CD14-positive monocyte (primary cell): ENCODE measurements around the gene RNF225. TPM values are rescaled to one million over a fixed set of nuclear protein-coding genes. Genes with fewer than 3 reads are reported as not detected.
"Not testable (repeated sequence)": the region's sequence is repeated elsewhere in the genome, so short reads cannot be mapped to it uniquely, and the experiment has no call there.

ENCODE experiments used
- DNase-seq, 3 donors: peaks; one replicate each; pipeline ENCODE4 v3.0.0-alpha.2; 2011 to 2022
- H2AFZ ChIP-seq: 2 replicates; pipeline ENCODE4 v1.6.0; 2012; ENCODE audit warnings: mild to moderate bottlenecking, low read depth, low read length, inconsistent platforms; ENCODE audit not compliant: insufficient read depth, poor library complexity, severe bottlenecking
- H3K27ac ChIP-seq, 2 donors: 1 replicate in 1 of 2; 2 replicates in 1 of 2; pipeline ENCODE4 v1.5.1; 2012 to 2013; ENCODE audit warnings: low read length in 2 of 2, control low read depth in 1 of 2, inconsistent platforms in 1 of 2, low read depth in 1 of 2, mild to moderate bottlenecking in 1 of 2
- H3K27me3 ChIP-seq, 2 donors: one replicate each; pipeline versions ENCODE4 v1.6.0 to v1.6.1; 2011 to 2013; ENCODE audit warnings: low read length in 2 of 2; ENCODE audit not compliant: control insufficient read depth in 2 of 2, insufficient read depth in 2 of 2
- H3K36me3 ChIP-seq, 2 donors: replicated peaks in 1 of 2; 1 replicate in 1 of 2; 2 replicates in 1 of 2; pipeline versions ENCODE4 v1.5.1 to v1.6.1; 2012 to 2013; ENCODE audit warnings: low read length in 2 of 2, control low read depth in 1 of 2, inconsistent platforms in 1 of 2, mild to moderate bottlenecking in 1 of 2; ENCODE audit not compliant: insufficient read depth in 2 of 2, control insufficient read depth in 1 of 2
- H3K4me1 ChIP-seq, 2 donors: 1 replicate in 1 of 2; 2 replicates in 1 of 2; pipeline versions ENCODE4 v1.5.1 to v1.6.1; 2012 to 2013; ENCODE audit warnings: low read length in 2 of 2, control low read depth in 1 of 2, inconsistent platforms in 1 of 2, mild to moderate bottlenecking in 1 of 2, moderate library complexity in 1 of 2; ENCODE audit not compliant: insufficient read depth in 2 of 2, control insufficient read depth in 1 of 2
- H3K4me2 ChIP-seq: replicated peaks from 2 replicates; pipeline ENCODE3; 2012; ENCODE audit warnings: low read length, moderate library complexity, mild to moderate bottlenecking; ENCODE audit not compliant: poor library complexity, severe bottlenecking; ENCODE audit errors: extremely low read depth
- H3K4me3 ChIP-seq, 3 experiments: fragments of 200-600 bp in 1 of 3; sonication (generic) in 1 of 3; replicated peaks in 1 of 3; 1 replicate in 2 of 3; 2 replicates in 1 of 3; pipeline ENCODE4 v1.5.1; 2011 to 2013; ENCODE audit warnings: low read length in 3 of 3, mild to moderate bottlenecking in 3 of 3, control low read depth in 2 of 3, low read depth in 2 of 3, inconsistent platforms in 1 of 3, moderate library complexity in 1 of 3
- H3K79me2 ChIP-seq: 2 replicates; pipeline ENCODE4 v1.6.0; 2012; ENCODE audit warnings: mild to moderate bottlenecking, control low read depth, inconsistent platforms, low read length, moderate library complexity; ENCODE audit not compliant: insufficient read depth
- H3K9ac ChIP-seq: 2 replicates; pipeline ENCODE4 v1.6.0; 2017; ENCODE audit warnings: low read length, mild to moderate bottlenecking; ENCODE audit not compliant: insufficient read depth, poor library complexity, severe bottlenecking
- H3K9me3 ChIP-seq, 2 donors: replicated peaks in 1 of 2; 1 replicate in 1 of 2; 2 replicates in 1 of 2; pipeline versions ENCODE4 v1.5.1 to v1.6.1; 2012 to 2013; ENCODE audit warnings: low read length in 2 of 2, control low read depth in 1 of 2; ENCODE audit not compliant: control insufficient read depth in 1 of 2, insufficient read depth in 1 of 2
- H4K20me1 ChIP-seq: 2 replicates; pipeline ENCODE4 v1.6.0; 2012; ENCODE audit warnings: mild to moderate bottlenecking, low read length, control low read depth, moderate library complexity; ENCODE audit not compliant: insufficient read depth
- H3K27ac Mint-ChIP-seq, 7 donors: one replicate each; pipeline ENCODE4 v1.8.0; 2020; ENCODE audit warnings: mild to moderate bottlenecking in 7 of 7, mixed read lengths in 7 of 7, moderate library complexity in 6 of 7, inconsistent platforms in 2 of 7
- H3K27me3 Mint-ChIP-seq, 3 donors: one replicate each; pipeline ENCODE4 v1.8.0; 2021 to 2022; ENCODE audit warnings: low read depth in 3 of 3, mild to moderate bottlenecking in 3 of 3, mixed read lengths in 3 of 3, moderate library complexity in 3 of 3, inconsistent platforms in 1 of 3
- H3K36me3 Mint-ChIP-seq, 2 donors: one replicate each; pipeline ENCODE4 v1.8.0; 2020; ENCODE audit warnings: mixed read lengths in 2 of 2, inconsistent platforms in 1 of 2, mild to moderate bottlenecking in 1 of 2
- H3K4me1 Mint-ChIP-seq: one replicate; pipeline ENCODE4 v1.8.0; 2020; ENCODE audit warnings: mild to moderate bottlenecking, mixed read lengths
- H3K4me3 Mint-ChIP-seq, 2 donors: one replicate each; pipeline ENCODE4 v1.8.0; 2020; ENCODE audit warnings: mild to moderate bottlenecking in 2 of 2, mixed read lengths in 2 of 2, moderate library complexity in 1 of 2
- H3K9me3 Mint-ChIP-seq, 7 donors: one replicate each; pipeline ENCODE4 v1.8.0; 2020 to 2022; ENCODE audit warnings: mixed read lengths in 7 of 7, mild to moderate bottlenecking in 6 of 7, moderate library complexity in 6 of 7, inconsistent platforms in 2 of 7
- CTCF ChIP-seq: fragments of 200-600 bp; IDR thresholded peaks from one replicate; pipeline ENCODE4 v1.8.0; 2022; ENCODE audit warnings: antibody characterized with exemption, mild to moderate bottlenecking
- WGBS: methylation state at CpG from one replicate; pipeline ENCODE4 v1.1.5; 2013; ENCODE audit warnings: missing lambda C conversion rate; ENCODE audit not compliant: insufficient coverage; 5-methylcytosine and 5-hydroxymethylcytosine counted together
- intact Hi-C, 2 donors: fragments of 100-400 bp; cut with micrococcal nuclease; formaldehyde crosslinking; loops; one replicate each; pipeline versions ENCODE4 v1.15.0 to v1.15.1; 2023
- polyA plus RNA-seq, 3 donors: library from polyadenylated mRNA; depleted of rRNA in 1 of 3; unstranded in 2 of 3; stranded (reverse) in 1 of 3; fragments of 300-500 nt in 2 of 3; fragments of >200 nt in 1 of 3; fragmentation: Illumina TruSeq in 2 of 3; gene quantifications; 1 replicate in 2 of 3; 2 replicates in 1 of 3; pipeline ENCODE4 v1.2.3, GENCODE V29; 2012 to 2021

The RNF225 gene
- polyA plus RNA-seq, 3 donors, result not detected

GRCh38 chr19:58400916-58401839 lies 5.7 kb downstream of the RNF225 start:
- H3K27ac Mint-ChIP-seq, result peak overlapping the region; percentile 68 to 91 (median 78)
- Histone ChIP-seq H3K79me2 (no peaks in the 10 kb centered on the region), H3K9ac (peak overlapping the region; percentile 40), H4K20me1 (no peaks in the 10 kb centered on the region), H3K36me3 (no peaks in the 10 kb centered on the region), H3K4me1 (peaks cover 14% of the 10 kb centered on the region in 2 donors), H3K9me3 (no peaks in the 10 kb centered on the region), H3K4me3 (peak overlapping the region; percentile 35 to 72 (median 53)), H2AFZ (peak overlapping the region; percentile 82), H3K4me2 (peak overlapping the region; percentile 69), H3K27me3 (peaks cover 0 to 18% of the 10 kb centered on the region in 2 donors), H3K27ac (peak overlapping the region; percentile 3 to 55)
- intact Hi-C loops, result loop anchor here in 1 of 2 donors (2.0 kb wide), 1 partner anchor 40 kb away; the partner anchor contains the start of gene ZNF132
- DNase-seq, result peak; percentile 99 to 100 (median 100)
- peaks cover 10% of the 10 kb centered on the region for H3K4me1 Mint-ChIP-seq
- 4% methylated on average over 61 of the region's 80 CpGs for WGBS
- no peak for TF ChIP-seq CTCF
- peaks cover 0 to 7% (median 2%) of the 10 kb centered on the region in 7 donors for H3K9me3 Mint-ChIP-seq
- no peaks in the 10 kb centered on the region for H3K36me3 Mint-ChIP-seq
- H3K27me3 Mint-ChIP-seq, result peaks cover 18 to 25% (median 24%) of the 10 kb centered on the region in 3 donors
- H3K4me3 Mint-ChIP-seq, result peak overlapping the region; percentile 81 to 88

- H3K9me3 ChIP-seq, result no peaks in the 10 kb centered on the region
- H3K9ac ChIP-seq, result peak overlapping the region; percentile 40
- H3K27ac ChIP-seq, result peak overlapping the region in 1 of 2 donors; percentile 55
- peak overlapping the region; percentile 81 to 88 for H3K4me3 Mint-ChIP-seq
- no peak for TF ChIP-seq CTCF
- intact Hi-C loops, result loop anchor here in 1 of 2 donors (2.0 kb wide), 1 partner anchor 39 kb away; the partner anchor contains the start of gene ZNF132
- H3K27me3 ChIP-seq, result peaks cover 0 to 17% of the 10 kb centered on the region in 2 donors
- no peaks in the 10 kb centered on the region for H3K79me2 ChIP-seq
- H3K27me3 Mint-ChIP-seq, result peaks cover 17 to 24% (median 19%) of the 10 kb centered on the region in 3 donors
- H3K9me3 Mint-ChIP-seq, result peaks cover 0 to 7% (median 2%) of the 10 kb centered on the region in 7 donors
- no peak for DNase-seq
- H3K36me3 ChIP-seq, result no peaks in the 10 kb centered on the region
- peak overlapping the region; percentile 35 to 72 (median 53) for H3K4me3 ChIP-seq
- H3K4me2 ChIP-seq, result peak overlapping the region; percentile 69
- H3K27ac Mint-ChIP-seq, result peak overlapping the region in 3 of 7 donors; percentile 68 to 90 (median 75)
- WGBS, result 47% methylated on average over 8 of the region's 23 CpGs
- H4K20me1 ChIP-seq, result no peaks in the 10 kb centered on the region
- H2AFZ ChIP-seq, result peak overlapping the region; percentile 82
- H3K4me1 Mint-ChIP-seq, result peaks cover 13% of the 10 kb centered on the region
- H3K4me1 ChIP-seq, result peaks cover 14% of the 10 kb centered on the region in 2 donors
- H3K36me3 Mint-ChIP-seq, result no peaks in the 10 kb centered on the region
Observed at GRCh38 chr19:58401840-58402421, 6.5 kb downstream of the RNF225 start.

GRCh38 chr19:58403920-58404478 lies 8.5 kb downstream of the RNF225 start:
- peak overlapping the region in 1 of 7 donors; percentile 72 for H3K27ac Mint-ChIP-seq

More at GRCh38 chr19:58403920-58404478, 8.5 kb downstream of the RNF225 start:
- intact Hi-C loops, H3K36me3 ChIP-seq, DNase-seq, H4K20me1 ChIP-seq, H3K4me3 Mint-ChIP-seq, H3K4me2 ChIP-seq, H3K4me3 ChIP-seq, H3K9me3 Mint-ChIP-seq, H3K27me3 ChIP-seq, H3K36me3 Mint-ChIP-seq, H3K9ac ChIP-seq, H3K79me2 ChIP-seq, H3K27ac ChIP-seq, H2AFZ ChIP-seq, H3K9me3 ChIP-seq, H3K27me3 Mint-ChIP-seq: not testable (repeated sequence)
- 80% methylated on average over 1 of the region's 5 CpGs for WGBS
- peaks cover 26 to 29% of the 10 kb centered on the region in 2 donors for H3K4me1 ChIP-seq
- peaks cover 26% of the 10 kb centered on the region for H3K4me1 Mint-ChIP-seq
